SK-N-SH treated with all-trans-retinoic acid at 6 μM for 48 hours (cell line): Measurements from ENCODE around the gene AGMO.

Source experiments
- ATAC-seq: fragments of 200-7000 bp; cut with Tn5 transposase; 3 replicates; pipeline ENCODE4 v1.9.1; 2020; ENCODE audit warnings: mild to moderate bottlenecking, moderate library complexity
- BACH2 ChIP-seq: fragments of 250-450 bp; sonication (Bioruptor Pico); IDR thresholded peaks from 2 replicates; pipeline ENCODE4 v1.9.0; 2021; ENCODE audit warnings: mild to moderate bottlenecking, borderline replicate concordance
- CSDC2 ChIP-seq: fragments of 250-450 bp; sonication (Bioruptor Pico); IDR thresholded peaks from 2 replicates; pipeline ENCODE4 v1.5.0; 2020; ENCODE audit warnings: mild to moderate bottlenecking, moderate library complexity
- ESRRG ChIP-seq: fragments of 250-450 bp; sonication (Bioruptor Pico); IDR thresholded peaks from 2 replicates; pipeline ENCODE4 v1.6.1; 2021; ENCODE audit warnings: mild to moderate bottlenecking
- GLIS3 ChIP-seq: fragments of 250-450 bp; sonication (Bioruptor Pico); IDR thresholded peaks from 2 replicates; pipeline ENCODE4 v1.5.0; 2020; ENCODE audit warnings: mild to moderate bottlenecking, moderate library complexity
- ISL1 ChIP-seq: fragments of 250-450 bp; sonication (Bioruptor Pico); IDR thresholded peaks from 2 replicates; pipeline ENCODE4 v2.1.2; 2022; ENCODE audit warnings: mild to moderate bottlenecking, moderate library complexity
- OSR1 ChIP-seq: fragments of 250-450 bp; sonication (Bioruptor Pico); IDR thresholded peaks from 2 replicates; pipeline ENCODE4 v1.8.0; 2022; ENCODE audit warnings: moderate library complexity, mild to moderate bottlenecking, inconsistent platforms
- PATZ1 ChIP-seq: fragments of 250-450 bp; sonication (Bioruptor Pico); IDR thresholded peaks from 2 replicates; pipeline ENCODE4 v1.8.0; 2020; ENCODE audit warnings: mild to moderate bottlenecking, moderate library complexity, borderline replicate concordance
- PPARA ChIP-seq: fragments of 250-450 bp; sonication (Bioruptor Pico); IDR thresholded peaks from 2 replicates; pipeline ENCODE4 v1.5.0; 2020; ENCODE audit warnings: mild to moderate bottlenecking, borderline replicate concordance
- RARB ChIP-seq: fragments of 250-450 bp; sonication (Bioruptor Pico); IDR thresholded peaks from 2 replicates; pipeline ENCODE4 v1.8.0; 2021; ENCODE audit warnings: mild to moderate bottlenecking, moderate library complexity
- SNAI2 ChIP-seq: fragments of 250-450 bp; sonication (Bioruptor Pico); IDR thresholded peaks from 2 replicates; pipeline ENCODE4 v1.5.0; 2020; ENCODE audit warnings: mild to moderate bottlenecking, moderate library complexity
- TCF4 ChIP-seq: fragments of 250-450 bp; sonication (Bioruptor Pico); IDR thresholded peaks from 2 replicates; pipeline ENCODE4 v1.8.0; 2021; ENCODE audit warnings: mild to moderate bottlenecking, moderate library complexity, borderline replicate concordance
- TOX ChIP-seq: fragments of 250-450 bp; sonication (Bioruptor Pico); IDR thresholded peaks from 2 replicates; pipeline ENCODE4 v1.8.0; 2021; ENCODE audit warnings: mild to moderate bottlenecking, moderate library complexity, borderline replicate concordance
- ZC3H10 ChIP-seq: fragments of 250-450 bp; sonication (Bioruptor Pico); IDR thresholded peaks from 2 replicates; pipeline ENCODE4 v1.5.1; 2021; ENCODE audit warnings: mild to moderate bottlenecking, moderate library complexity
- ZFP30 ChIP-seq: fragments of 450-650 bp; formaldehyde crosslinking; IDR thresholded peaks from 2 replicates; pipeline ENCODE4 v1.5.0; 2022; ENCODE audit warnings: mild to moderate bottlenecking, moderate library complexity
- ZNF565 ChIP-seq: fragments of 450-650 bp; formaldehyde crosslinking; conservative IDR thresholded peaks from 2 replicates; pipeline ENCODE4 v1.5.0; 2020; ENCODE audit warnings: low read depth, mild to moderate bottlenecking, moderate library complexity
- ZNF70 ChIP-seq: fragments of 450-650 bp; formaldehyde crosslinking; IDR thresholded peaks from 2 replicates; pipeline ENCODE4 v1.5.0; 2020; ENCODE audit warnings: mild to moderate bottlenecking, moderate library complexity
- TF ChIP-seq, protein P1 (sequence below): fragments of 250-450 bp; sonication (Bioruptor Pico); IDR thresholded peaks from 2 replicates; pipeline ENCODE4 v1.5.0; 2020; ENCODE audit warnings: mild to moderate bottlenecking, moderate library complexity
- TF ChIP-seq, protein P2 (sequence below): fragments of 250-450 bp; sonication (Bioruptor Pico); IDR thresholded peaks from 2 replicates; pipeline ENCODE4 v1.8.0; 2021; ENCODE audit warnings: low read depth, mild to moderate bottlenecking, moderate library complexity, borderline replicate concordance
- TF ChIP-seq, protein P3 (sequence below): fragments of 250-450 bp; sonication (Bioruptor Pico); IDR thresholded peaks from 2 replicates; pipeline ENCODE4 v1.5.1; 2021; ENCODE audit warnings: mild to moderate bottlenecking, moderate library complexity

Gene AGMO

DNA sequence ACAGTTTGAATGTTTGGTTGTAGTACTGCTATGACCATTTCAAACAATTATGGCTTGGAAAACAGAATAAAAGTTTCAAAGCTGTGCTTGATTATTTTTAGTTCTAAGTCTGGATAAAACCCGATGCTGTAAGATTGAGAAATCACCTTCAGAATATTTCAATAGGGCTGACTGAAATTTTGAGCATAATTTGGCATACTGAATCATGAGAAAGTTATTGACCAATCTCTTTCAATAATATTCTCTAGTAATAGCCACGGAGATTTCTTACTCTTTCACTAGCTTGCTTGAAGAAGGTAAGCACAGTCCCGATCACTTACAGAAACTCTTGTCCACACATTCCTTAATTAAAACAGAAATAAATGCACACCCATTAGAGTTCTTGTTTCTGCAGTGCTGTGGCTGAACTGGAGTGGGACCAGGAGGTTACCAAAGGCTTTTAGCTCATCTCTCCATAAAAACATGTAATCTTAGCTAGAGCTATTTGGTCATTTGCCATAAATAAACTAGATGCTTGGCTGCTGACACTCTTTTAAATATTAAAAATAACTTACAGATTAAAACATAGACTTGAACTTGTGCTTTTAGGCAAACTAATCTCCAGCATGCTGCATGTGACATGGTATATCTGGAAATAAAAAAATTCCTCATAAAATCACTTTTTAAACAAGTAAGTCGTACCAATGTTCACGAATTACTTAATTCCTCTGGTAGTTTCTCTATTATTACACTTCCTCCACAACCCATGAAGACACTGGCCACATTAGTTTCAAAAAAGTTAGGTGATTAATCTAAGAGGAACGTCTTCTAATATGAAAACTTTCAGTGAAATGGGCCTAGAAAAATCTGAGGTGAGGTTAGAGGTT, 97.8 kb downstream of the AGMO start (continued):
- TF ChIP-seq PATZ1 (CRISPR knock-in tag), result no peak
- TF ChIP-seq, protein P1, sequence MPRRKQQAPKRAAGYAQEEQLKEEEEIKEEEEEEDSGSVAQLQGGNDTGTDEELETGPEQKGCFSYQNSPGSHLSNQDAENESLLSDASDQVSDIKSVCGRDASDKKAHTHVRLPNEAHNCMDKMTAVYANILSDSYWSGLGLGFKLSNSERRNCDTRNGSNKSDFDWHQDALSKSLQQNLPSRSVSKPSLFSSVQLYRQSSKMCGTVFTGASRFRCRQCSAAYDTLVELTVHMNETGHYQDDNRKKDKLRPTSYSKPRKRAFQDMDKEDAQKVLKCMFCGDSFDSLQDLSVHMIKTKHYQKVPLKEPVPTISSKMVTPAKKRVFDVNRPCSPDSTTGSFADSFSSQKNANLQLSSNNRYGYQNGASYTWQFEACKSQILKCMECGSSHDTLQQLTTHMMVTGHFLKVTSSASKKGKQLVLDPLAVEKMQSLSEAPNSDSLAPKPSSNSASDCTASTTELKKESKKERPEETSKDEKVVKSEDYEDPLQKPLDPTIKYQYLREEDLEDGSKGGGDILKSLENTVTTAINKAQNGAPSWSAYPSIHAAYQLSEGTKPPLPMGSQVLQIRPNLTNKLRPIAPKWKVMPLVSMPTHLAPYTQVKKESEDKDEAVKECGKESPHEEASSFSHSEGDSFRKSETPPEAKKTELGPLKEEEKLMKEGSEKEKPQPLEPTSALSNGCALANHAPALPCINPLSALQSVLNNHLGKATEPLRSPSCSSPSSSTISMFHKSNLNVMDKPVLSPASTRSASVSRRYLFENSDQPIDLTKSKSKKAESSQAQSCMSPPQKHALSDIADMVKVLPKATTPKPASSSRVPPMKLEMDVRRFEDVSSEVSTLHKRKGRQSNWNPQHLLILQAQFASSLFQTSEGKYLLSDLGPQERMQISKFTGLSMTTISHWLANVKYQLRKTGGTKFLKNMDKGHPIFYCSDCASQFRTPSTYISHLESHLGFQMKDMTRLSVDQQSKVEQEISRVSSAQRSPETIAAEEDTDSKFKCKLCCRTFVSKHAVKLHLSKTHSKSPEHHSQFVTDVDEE (CRISPR knock-in tag), result no peak
- TF ChIP-seq, all 23 proteins: peak for 0

GRCh38 chr7:15462721-15463389, 99.0 kb downstream of the AGMO start:
- TF ChIP-seq ESRRG (CRISPR knock-in tag), result no peak
- ATAC-seq, result no peak

GRCh38 chr7:15461576-15461975, 100.2 kb downstream of the AGMO start:
- ATAC-seq, result peak; percentile 94

DNA sequence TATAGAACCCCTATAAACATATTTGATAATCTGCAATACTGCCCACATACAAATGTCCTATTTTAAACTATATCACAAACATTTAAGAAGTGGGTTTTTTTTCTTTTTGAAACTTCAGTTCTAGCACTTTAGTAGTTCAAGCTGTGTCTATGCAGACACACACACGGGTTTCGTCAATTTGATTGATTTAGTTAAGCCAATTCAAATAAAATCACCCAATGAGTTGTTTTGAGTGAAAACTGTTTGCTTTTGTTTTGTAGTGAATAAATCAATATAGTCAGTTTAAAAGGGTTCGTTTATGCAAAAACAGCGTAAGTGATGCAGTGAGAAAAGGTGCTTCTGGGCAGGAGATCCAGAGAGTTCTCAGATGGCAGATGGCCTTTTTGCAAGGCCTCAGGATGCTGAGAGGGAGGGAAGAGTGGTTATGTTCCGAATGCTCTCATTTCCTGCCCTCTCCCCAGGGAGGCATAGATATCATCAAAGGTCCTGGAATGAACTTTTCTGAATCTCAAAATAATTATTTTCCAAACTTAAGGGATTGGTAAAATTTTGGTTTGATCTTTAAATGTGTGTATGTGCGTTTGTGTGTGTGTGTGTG, 102.7 kb downstream of the AGMO start:
- no peak for ATAC-seq
- TF ChIP-seq PPARA (CRISPR knock-in tag), result no peak
- TF ChIP-seq, protein P2, sequence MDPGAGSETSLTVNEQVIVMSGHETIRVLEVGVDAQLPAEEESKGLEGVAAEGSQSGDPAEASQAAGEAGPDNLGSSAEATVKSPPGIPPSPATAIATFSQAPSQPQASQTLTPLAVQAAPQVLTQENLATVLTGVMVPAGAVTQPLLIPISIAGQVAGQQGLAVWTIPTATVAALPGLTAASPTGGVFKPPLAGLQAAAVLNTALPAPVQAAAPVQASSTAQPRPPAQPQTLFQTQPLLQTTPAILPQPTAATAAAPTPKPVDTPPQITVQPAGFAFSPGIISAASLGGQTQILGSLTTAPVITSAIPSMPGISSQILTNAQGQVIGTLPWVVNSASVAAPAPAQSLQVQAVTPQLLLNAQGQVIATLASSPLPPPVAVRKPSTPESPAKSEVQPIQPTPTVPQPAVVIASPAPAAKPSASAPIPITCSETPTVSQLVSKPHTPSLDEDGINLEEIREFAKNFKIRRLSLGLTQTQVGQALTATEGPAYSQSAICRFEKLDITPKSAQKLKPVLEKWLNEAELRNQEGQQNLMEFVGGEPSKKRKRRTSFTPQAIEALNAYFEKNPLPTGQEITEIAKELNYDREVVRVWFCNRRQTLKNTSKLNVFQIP, result no peak
- no peak for TF ChIP-seq ZNF70 (CRISPR knock-in tag)
- TF ChIP-seq ZNF565 (CRISPR knock-in tag), result no peak
- TF ChIP-seq CSDC2, result no peak
- TF ChIP-seq, protein P3, sequence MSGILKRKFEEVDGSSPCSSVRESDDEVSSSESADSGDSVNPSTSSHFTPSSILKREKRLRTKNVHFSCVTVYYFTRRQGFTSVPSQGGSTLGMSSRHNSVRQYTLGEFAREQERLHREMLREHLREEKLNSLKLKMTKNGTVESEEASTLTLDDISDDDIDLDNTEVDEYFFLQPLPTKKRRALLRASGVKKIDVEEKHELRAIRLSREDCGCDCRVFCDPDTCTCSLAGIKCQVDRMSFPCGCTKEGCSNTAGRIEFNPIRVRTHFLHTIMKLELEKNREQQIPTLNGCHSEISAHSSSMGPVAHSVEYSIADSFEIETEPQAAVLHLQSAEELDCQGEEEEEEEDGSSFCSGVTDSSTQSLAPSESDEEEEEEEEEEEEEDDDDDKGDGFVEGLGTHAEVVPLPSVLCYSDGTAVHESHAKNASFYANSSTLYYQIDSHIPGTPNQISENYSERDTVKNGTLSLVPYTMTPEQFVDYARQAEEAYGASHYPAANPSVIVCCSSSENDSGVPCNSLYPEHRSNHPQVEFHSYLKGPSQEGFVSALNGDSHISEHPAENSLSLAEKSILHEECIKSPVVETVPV (CRISPR knock-in tag), result no peak
- TF ChIP-seq TOX, result no peak
- TF ChIP-seq ZFP30, result no peak
- no peak for TF ChIP-seq SNAI2 (CRISPR knock-in tag)
- TF ChIP-seq OSR1 (CRISPR knock-in tag), result no peak

More at GRCh38 chr7:15461576-15461975, 100.2 kb downstream of the AGMO start:
- TF ChIP-seq PATZ1 (CRISPR knock-in tag) (0 out of 2 replicates have a peak, but pooled peaks have one; percentile 43), OSR1 (CRISPR knock-in tag) (no peak), RARB (CRISPR knock-in tag) (peak; percentile 70; the same call in 1 of the 2 replicates), BACH2 (CRISPR knock-in tag) (no peak), TCF4 (CRISPR knock-in tag) (no peak), ZC3H10 (CRISPR knock-in tag) (0 out of 2 replicates have a peak, but pooled peaks have one; percentile 54), GLIS3 (CRISPR knock-in tag) (no peak), ISL1 (CRISPR knock-in tag) (peak; percentile 65), TOX (peak; percentile 97)
- TF ChIP-seq, protein P1 (CRISPR knock-in tag), result no peak
- TF ChIP-seq, all 23 proteins: peak for 5
